Uterus (tissue), 2 donors: ENCODE data around the gene PI4KA.

ENCODE experiments used
- POLR2A ChIP-seq, 2 donors: fragments of 450-650 bp; IDR thresholded peaks; one replicate each; pipeline ENCODE4 v1.6.1; 2016; ENCODE audit warnings: antibody characterized with exemption in 2 of 2, mild to moderate bottlenecking in 1 of 2, moderate library complexity in 1 of 2
- TF ChIP-seq, protein P1 (sequence below), 4 experiments: fragments of 200-600 bp in 2 of 4; fragments of 450-650 bp in 2 of 4; sonication (generic) in 2 of 4; IDR thresholded peaks; one replicate each; pipeline ENCODE4 v1.5.1; 2016 to 2019; ENCODE audit warnings: antibody characterized with exemption in 4 of 4, mild to moderate bottlenecking in 2 of 4, moderate library complexity in 1 of 4

GRCh38 chr22:20787223-20787622 lies 71.4 kb downstream of the PI4KA start:
- TF ChIP-seq, protein P1, sequence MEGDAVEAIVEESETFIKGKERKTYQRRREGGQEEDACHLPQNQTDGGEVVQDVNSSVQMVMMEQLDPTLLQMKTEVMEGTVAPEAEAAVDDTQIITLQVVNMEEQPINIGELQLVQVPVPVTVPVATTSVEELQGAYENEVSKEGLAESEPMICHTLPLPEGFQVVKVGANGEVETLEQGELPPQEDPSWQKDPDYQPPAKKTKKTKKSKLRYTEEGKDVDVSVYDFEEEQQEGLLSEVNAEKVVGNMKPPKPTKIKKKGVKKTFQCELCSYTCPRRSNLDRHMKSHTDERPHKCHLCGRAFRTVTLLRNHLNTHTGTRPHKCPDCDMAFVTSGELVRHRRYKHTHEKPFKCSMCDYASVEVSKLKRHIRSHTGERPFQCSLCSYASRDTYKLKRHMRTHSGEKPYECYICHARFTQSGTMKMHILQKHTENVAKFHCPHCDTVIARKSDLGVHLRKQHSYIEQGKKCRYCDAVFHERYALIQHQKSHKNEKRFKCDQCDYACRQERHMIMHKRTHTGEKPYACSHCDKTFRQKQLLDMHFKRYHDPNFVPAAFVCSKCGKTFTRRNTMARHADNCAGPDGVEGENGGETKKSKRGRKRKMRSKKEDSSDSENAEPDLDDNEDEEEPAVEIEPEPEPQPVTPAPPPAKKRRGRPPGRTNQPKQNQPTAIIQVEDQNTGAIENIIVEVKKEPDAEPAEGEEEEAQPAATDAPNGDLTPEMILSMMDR (IDR thresholded peaks at IDR 0.05): no peak
- no peak for TF ChIP-seq POLR2A (IDR thresholded peaks at IDR 0.05)
